GM23338 (cell line): Measurements from ENCODE around the gene POFUT2. TPM values are rescaled to one million over a fixed set of nuclear protein-coding genes. Genes with fewer than 3 reads are reported as not detected.

Source experiments
- ATAC-seq: fragments of 200-7000 bp; cut with Tn5 transposase; 3 replicates; pipeline ENCODE4 v1.9.1; 2020
- DNase-seq: peaks from one replicate; pipeline ENCODE4 v3.0.0-alpha.2; 2015; ENCODE audit warnings: low spot score
- H2AFZ ChIP-seq: fragments of 200-600 bp; sonication (generic); 2 replicates; pipeline ENCODE4 v1.8.0; 2016; ENCODE audit warnings: antibody characterized with exemption, mild to moderate bottlenecking, moderate library complexity
- H3F3A ChIP-seq: fragments of 200-600 bp; sonication (generic); replicated peaks from 2 replicates; pipeline ENCODE4 v1.8.0; 2017; ENCODE audit warnings: antibody characterized with exemption, mixed run types, low read depth
- H3K27ac ChIP-seq: fragments of 200-600 bp; sonication (generic); 2 replicates; pipeline ENCODE4 v1.6.1; 2016; ENCODE audit warnings: low read depth
- H3K27me3 ChIP-seq: fragments of 200-600 bp; sonication (generic); 2 replicates; pipeline ENCODE4 v1.8.0; 2016; ENCODE audit warnings: mild to moderate bottlenecking, mixed run types, moderate library complexity; ENCODE audit not compliant: insufficient read depth
- H3K36me3 ChIP-seq: fragments of 200-600 bp; sonication (generic); 2 replicates; pipeline ENCODE4 v1.8.0; 2016; ENCODE audit warnings: mild to moderate bottlenecking; ENCODE audit not compliant: insufficient read depth
- H3K4me1 ChIP-seq: fragments of 200-600 bp; sonication (generic); 2 replicates; pipeline ENCODE4 v1.8.0; 2016; ENCODE audit warnings: mild to moderate bottlenecking, moderate library complexity; ENCODE audit not compliant: insufficient read depth
- H3K4me2 ChIP-seq: fragments of 200-600 bp; sonication (generic); 2 replicates; pipeline ENCODE4 v1.7.1; 2017; ENCODE audit warnings: mixed run types
- H3K4me3 ChIP-seq: fragments of 200-600 bp; sonication (generic); 2 replicates; pipeline ENCODE4 v1.6.1; 2016; ENCODE audit warnings: mixed run types
- H3K79me2 ChIP-seq: fragments of 200-600 bp; sonication (generic); replicated peaks from 2 replicates; pipeline ENCODE4 v1.8.0; 2017; ENCODE audit warnings: mild to moderate bottlenecking; ENCODE audit not compliant: insufficient read depth
- H3K9me2 ChIP-seq: fragments of 200-600 bp; sonication (generic); 2 replicates; pipeline ENCODE4 v1.8.0; 2017; ENCODE audit not compliant: insufficient read depth
- H4K20me1 ChIP-seq: fragments of 200-600 bp; sonication (generic); replicated peaks from 2 replicates; pipeline ENCODE4 v1.8.0; 2017; ENCODE audit warnings: mild to moderate bottlenecking; ENCODE audit not compliant: insufficient read depth
- H3K27ac Mint-ChIP-seq: 2 replicates; pipeline ENCODE4 v1.8.0; 2020; ENCODE audit warnings: inconsistent platforms, mild to moderate bottlenecking, moderate library complexity, mixed read lengths
- H3K27me3 Mint-ChIP-seq: 3 replicates; pipeline ENCODE4 v1.8.0; 2022; ENCODE audit warnings: low read depth, mild to moderate bottlenecking, moderate library complexity, mixed read lengths, inconsistent platforms; ENCODE audit not compliant: insufficient read depth, poor library complexity
- H3K36me3 Mint-ChIP-seq: 3 replicates; pipeline ENCODE4 v1.8.0; 2021; ENCODE audit warnings: low read depth, mild to moderate bottlenecking, inconsistent platforms, moderate library complexity, mixed read lengths
- H3K4me1 Mint-ChIP-seq: 3 replicates; pipeline ENCODE4 v1.8.0; 2020; ENCODE audit warnings: mild to moderate bottlenecking, inconsistent platforms, mixed read lengths
- H3K4me3 Mint-ChIP-seq: 3 replicates; pipeline ENCODE4 v1.8.0; 2021; ENCODE audit warnings: moderate library complexity, mild to moderate bottlenecking, inconsistent platforms, mixed read lengths
- H3K9me3 Mint-ChIP-seq: 3 replicates; pipeline ENCODE4 v1.8.0; 2020; ENCODE audit warnings: moderate library complexity, mild to moderate bottlenecking, inconsistent platforms, mixed read lengths
- CREB1 ChIP-seq: fragments of 250-450 bp; sonication (Bioruptor Pico); IDR thresholded peaks from 2 replicates; pipeline ENCODE4 v1.5.0; 2020; ENCODE audit warnings: low read depth, mild to moderate bottlenecking, moderate library complexity
- CTCF ChIP-seq, 2 experiments: fragments of 200-600 bp in 1 of 2; sonication (generic) in 1 of 2; conservative IDR thresholded peaks; 2 replicates each; pipeline versions ENCODE4 v1.5.1 to v1.6.1; 2016 to 2017; ENCODE audit warnings: antibody characterized with exemption in 2 of 2, low read depth in 2 of 2, mild to moderate bottlenecking in 2 of 2, moderate library complexity in 1 of 2
- EZH2 ChIP-seq: fragments of 200-600 bp; sonication (generic); IDR thresholded peaks from one replicate; pipeline ENCODE4 v1.8.0; 2017; ENCODE audit warnings: antibody characterized with exemption, mild to moderate bottlenecking, low read depth; ENCODE audit not compliant: unreplicated experiment
- EZH2phosphoT487 ChIP-seq: fragments of 200-600 bp; sonication (generic); IDR thresholded peaks from one replicate; pipeline ENCODE4 v1.8.1; 2018; ENCODE audit warnings: antibody characterized with exemption; ENCODE audit not compliant: unreplicated experiment
- JUNB ChIP-seq: IDR thresholded peaks from one replicate; pipeline ENCODE4 v1.6.1; 2016; ENCODE audit warnings: antibody characterized with exemption; ENCODE audit not compliant: unreplicated experiment
- NANOG ChIP-seq: IDR thresholded peaks from 2 replicates; pipeline ENCODE4 v1.6.1; 2016; ENCODE audit warnings: antibody characterized with exemption, borderline replicate concordance
- POLR2AphosphoS5 ChIP-seq: IDR thresholded peaks from 2 replicates; pipeline ENCODE4 v1.6.1; 2016; ENCODE audit warnings: antibody characterized with exemption, low read depth
- STAT1 ChIP-seq: IDR thresholded peaks from one replicate; pipeline ENCODE4 v1.6.1; 2016; ENCODE audit warnings: antibody characterized with exemption; ENCODE audit not compliant: unreplicated experiment
- ZNF114 ChIP-seq: fragments of 250-450 bp; sonication (Bioruptor Pico); IDR thresholded peaks from 2 replicates; pipeline ENCODE4 v1.5.0; 2020; ENCODE audit warnings: mild to moderate bottlenecking, moderate library complexity
- ZNF331 ChIP-seq: fragments of 250-450 bp; sonication (Bioruptor Pico); IDR thresholded peaks from 2 replicates; pipeline ENCODE4 v1.5.0; 2020; ENCODE audit warnings: low read depth, mild to moderate bottlenecking, moderate library complexity
- polyA plus RNA-seq: library from polyadenylated mRNA; unstranded; fragments of >200 nt; fragmentation: Nextera tagmentation; extraction: Ambion mirVana; gene quantifications from 2 replicates; pipeline ENCODE4 v1.2.1, GENCODE V29; 2016
- total RNA-seq: library from RNA; depleted of rRNA; stranded (reverse); fragments of >200 nt; shearing (Covaris generic); gene quantifications from 2 replicates; pipeline ENCODE4 v1.2.3, GENCODE V29; 2014
- TF ChIP-seq, protein P1 (sequence below): fragments of 250-450 bp; sonication (Bioruptor Pico); IDR thresholded peaks from 2 replicates; pipeline ENCODE4 v1.5.0; 2020; ENCODE audit warnings: mild to moderate bottlenecking, moderate library complexity
- TF ChIP-seq, protein P2 (sequence below): IDR thresholded peaks from one replicate; pipeline ENCODE4 v1.6.1; 2018; ENCODE audit warnings: antibody characterized with exemption; ENCODE audit not compliant: unreplicated experiment
- TF ChIP-seq, protein P3 (sequence below): IDR thresholded peaks from 2 replicates; pipeline ENCODE4 v1.6.1; 2016; ENCODE audit warnings: antibody characterized with exemption

The POFUT2 gene
- total and polyA plus RNA-seq, 2 experiments from 2014 or later = 12.1 to 34.5 TPM

- Histone ChIP-seq H3K9me2 (no peaks in the 10 kb centered on the region), H3F3A (no peaks in the 10 kb centered on the region), H3K27me3 (no peaks in the 10 kb centered on the region), H3K4me3 (no peak overlapping the region), H3K4me2 (no peak overlapping the region), H3K4me1 (no peaks in the 10 kb centered on the region; the same call in 1 of the 2 replicates), H4K20me1 (no peaks in the 10 kb centered on the region), H3K27ac (no peak overlapping the region), H3K36me3 (no peaks in the 10 kb centered on the region), H2AFZ (no peak overlapping the region), H3K79me2 (no peaks in the 10 kb centered on the region)
- H3K4me1 Mint-ChIP-seq = peaks cover 27% of the 10 kb centered on the region
- no peak for DNase-seq
- H3K27ac Mint-ChIP-seq = no peak overlapping the region
- H3K9me3 Mint-ChIP-seq = no peaks in the 10 kb centered on the region; the same call in 1 of the 3 replicates
- no peaks in the 10 kb centered on the region for H3K36me3 Mint-ChIP-seq
- H3K4me3 Mint-ChIP-seq = no peak overlapping the region
- ATAC-seq = no peak
- peaks cover 15% of the 10 kb centered on the region for H3K27me3 Mint-ChIP-seq
- TF ChIP-seq STAT1 (no peak), JUNB (no peak), CREB1 (CRISPR knock-in tag) (no peak), CTCF (conservative IDR thresholded peaks at IDR 0.05; ENCODE audit: low read depth in 2 of 2) (no peak), ZNF114 (CRISPR knock-in tag) (no peak), ZNF331 (CRISPR knock-in tag) (no peak), EZH2phosphoT487 (no peak), EZH2 (no peak), NANOG (no peak), POLR2AphosphoS5 (no peak)
- TF ChIP-seq, protein P1, sequence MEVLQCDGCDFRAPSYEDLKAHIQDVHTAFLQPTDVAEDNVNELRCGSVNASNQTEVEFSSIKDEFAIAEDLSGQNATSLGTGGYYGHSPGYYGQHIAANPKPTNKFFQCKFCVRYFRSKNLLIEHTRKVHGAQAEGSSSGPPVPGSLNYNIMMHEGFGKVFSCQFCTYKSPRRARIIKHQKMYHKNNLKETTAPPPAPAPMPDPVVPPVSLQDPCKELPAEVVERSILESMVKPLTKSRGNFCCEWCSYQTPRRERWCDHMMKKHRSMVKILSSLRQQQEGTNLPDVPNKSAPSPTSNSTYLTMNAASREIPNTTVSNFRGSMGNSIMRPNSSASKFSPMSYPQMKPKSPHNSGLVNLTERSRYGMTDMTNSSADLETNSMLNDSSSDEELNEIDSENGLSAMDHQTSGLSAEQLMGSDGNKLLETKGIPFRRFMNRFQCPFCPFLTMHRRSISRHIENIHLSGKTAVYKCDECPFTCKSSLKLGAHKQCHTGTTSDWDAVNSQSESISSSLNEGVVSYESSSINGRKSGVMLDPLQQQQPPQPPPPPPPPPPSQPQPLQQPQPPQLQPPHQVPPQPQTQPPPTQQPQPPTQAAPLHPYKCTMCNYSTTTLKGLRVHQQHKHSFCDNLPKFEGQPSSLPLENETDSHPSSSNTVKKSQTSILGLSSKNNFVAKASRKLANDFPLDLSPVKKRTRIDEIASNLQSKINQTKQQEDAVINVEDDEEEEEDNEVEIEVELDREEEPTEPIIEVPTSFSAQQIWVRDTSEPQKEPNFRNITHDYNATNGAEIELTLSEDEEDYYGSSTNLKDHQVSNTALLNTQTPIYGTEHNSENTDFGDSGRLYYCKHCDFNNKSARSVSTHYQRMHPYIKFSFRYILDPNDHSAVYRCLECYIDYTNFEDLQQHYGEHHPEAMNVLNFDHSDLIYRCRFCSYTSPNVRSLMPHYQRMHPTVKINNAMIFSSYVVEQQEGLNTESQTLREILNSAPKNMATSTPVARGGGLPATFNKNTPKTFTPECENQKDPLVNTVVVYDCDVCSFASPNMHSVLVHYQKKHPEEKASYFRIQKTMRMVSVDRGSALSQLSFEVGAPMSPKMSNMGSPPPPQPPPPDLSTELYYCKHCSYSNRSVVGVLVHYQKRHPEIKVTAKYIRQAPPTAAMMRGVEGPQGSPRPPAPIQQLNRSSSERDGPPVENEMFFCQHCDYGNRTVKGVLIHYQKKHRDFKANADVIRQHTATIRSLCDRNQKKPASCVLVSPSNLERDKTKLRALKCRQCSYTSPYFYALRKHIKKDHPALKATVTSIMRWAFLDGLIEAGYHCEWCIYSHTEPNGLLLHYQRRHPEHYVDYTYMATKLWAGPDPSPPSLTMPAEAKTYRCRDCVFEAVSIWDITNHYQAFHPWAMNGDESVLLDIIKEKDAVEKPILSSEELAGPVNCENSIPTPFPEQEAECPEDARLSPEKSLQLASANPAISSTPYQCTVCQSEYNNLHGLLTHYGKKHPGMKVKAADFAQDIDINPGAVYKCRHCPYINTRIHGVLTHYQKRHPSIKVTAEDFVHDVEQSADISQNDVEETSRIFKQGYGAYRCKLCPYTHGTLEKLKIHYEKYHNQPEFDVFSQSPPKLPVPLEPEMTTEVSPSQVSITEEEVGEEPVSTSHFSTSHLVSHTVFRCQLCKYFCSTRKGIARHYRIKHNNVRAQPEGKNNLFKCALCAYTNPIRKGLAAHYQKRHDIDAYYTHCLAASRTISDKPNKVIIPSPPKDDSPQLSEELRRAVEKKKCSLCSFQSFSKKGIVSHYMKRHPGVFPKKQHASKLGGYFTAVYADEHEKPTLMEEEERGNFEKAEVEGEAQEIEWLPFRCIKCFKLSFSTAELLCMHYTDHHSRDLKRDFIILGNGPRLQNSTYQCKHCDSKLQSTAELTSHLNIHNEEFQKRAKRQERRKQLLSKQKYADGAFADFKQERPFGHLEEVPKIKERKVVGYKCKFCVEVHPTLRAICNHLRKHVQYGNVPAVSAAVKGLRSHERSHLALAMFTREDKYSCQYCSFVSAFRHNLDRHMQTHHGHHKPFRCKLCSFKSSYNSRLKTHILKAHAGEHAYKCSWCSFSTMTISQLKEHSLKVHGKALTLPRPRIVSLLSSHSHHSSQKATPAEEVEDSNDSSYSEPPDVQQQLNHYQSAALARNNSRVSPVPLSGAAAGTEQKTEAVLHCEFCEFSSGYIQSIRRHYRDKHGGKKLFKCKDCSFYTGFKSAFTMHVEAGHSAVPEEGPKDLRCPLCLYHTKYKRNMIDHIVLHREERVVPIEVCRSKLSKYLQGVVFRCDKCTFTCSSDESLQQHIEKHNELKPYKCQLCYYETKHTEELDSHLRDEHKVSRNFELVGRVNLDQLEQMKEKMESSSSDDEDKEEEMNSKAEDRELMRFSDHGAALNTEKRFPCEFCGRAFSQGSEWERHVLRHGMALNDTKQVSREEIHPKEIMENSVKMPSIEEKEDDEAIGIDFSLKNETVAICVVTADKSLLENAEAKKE (CRISPR knock-in tag) = no peak
- TF ChIP-seq, protein P2, sequence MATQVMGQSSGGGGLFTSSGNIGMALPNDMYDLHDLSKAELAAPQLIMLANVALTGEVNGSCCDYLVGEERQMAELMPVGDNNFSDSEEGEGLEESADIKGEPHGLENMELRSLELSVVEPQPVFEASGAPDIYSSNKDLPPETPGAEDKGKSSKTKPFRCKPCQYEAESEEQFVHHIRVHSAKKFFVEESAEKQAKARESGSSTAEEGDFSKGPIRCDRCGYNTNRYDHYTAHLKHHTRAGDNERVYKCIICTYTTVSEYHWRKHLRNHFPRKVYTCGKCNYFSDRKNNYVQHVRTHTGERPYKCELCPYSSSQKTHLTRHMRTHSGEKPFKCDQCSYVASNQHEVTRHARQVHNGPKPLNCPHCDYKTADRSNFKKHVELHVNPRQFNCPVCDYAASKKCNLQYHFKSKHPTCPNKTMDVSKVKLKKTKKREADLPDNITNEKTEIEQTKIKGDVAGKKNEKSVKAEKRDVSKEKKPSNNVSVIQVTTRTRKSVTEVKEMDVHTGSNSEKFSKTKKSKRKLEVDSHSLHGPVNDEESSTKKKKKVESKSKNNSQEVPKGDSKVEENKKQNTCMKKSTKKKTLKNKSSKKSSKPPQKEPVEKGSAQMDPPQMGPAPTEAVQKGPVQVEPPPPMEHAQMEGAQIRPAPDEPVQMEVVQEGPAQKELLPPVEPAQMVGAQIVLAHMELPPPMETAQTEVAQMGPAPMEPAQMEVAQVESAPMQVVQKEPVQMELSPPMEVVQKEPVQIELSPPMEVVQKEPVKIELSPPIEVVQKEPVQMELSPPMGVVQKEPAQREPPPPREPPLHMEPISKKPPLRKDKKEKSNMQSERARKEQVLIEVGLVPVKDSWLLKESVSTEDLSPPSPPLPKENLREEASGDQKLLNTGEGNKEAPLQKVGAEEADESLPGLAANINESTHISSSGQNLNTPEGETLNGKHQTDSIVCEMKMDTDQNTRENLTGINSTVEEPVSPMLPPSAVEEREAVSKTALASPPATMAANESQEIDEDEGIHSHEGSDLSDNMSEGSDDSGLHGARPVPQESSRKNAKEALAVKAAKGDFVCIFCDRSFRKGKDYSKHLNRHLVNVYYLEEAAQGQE = no peak
- TF ChIP-seq, protein P3, sequence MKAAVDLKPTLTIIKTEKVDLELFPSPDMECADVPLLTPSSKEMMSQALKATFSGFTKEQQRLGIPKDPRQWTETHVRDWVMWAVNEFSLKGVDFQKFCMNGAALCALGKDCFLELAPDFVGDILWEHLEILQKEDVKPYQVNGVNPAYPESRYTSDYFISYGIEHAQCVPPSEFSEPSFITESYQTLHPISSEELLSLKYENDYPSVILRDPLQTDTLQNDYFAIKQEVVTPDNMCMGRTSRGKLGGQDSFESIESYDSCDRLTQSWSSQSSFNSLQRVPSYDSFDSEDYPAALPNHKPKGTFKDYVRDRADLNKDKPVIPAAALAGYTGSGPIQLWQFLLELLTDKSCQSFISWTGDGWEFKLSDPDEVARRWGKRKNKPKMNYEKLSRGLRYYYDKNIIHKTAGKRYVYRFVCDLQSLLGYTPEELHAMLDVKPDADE = no peak
Measured at GRCh38 chr21:45330851-45331261, 43.2 kb upstream of the POFUT2 start.
